ENCODE measurements around the gene MPST.

MPST gene

DNA sequence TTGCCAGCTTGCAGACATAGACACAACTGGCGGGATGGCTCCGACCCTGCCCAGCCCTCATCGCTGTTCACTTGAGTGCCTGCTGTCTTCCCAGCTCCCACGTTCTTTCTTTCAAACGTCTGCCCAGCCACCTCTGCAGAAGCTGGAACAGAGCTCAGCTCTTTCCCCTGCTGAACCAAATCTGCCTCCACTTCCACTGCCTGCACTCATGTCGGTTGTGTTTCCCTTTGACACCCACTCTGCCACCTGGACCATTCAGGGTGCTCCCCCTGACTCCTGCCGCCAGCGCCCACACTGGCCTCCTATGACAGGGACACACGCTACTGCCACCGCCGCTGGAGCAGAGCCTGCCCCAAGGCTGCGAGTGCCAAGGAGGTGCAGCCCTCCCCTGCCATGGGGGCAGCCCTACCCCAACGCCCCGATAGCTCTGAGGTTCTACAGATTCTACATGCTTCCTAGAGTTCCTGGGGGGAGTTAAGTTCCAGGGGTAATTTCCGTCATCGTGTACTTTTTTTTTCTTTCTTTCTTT, 38.2 kb upstream of the MPST start:
- TF ChIP-seq, protein P1, sequence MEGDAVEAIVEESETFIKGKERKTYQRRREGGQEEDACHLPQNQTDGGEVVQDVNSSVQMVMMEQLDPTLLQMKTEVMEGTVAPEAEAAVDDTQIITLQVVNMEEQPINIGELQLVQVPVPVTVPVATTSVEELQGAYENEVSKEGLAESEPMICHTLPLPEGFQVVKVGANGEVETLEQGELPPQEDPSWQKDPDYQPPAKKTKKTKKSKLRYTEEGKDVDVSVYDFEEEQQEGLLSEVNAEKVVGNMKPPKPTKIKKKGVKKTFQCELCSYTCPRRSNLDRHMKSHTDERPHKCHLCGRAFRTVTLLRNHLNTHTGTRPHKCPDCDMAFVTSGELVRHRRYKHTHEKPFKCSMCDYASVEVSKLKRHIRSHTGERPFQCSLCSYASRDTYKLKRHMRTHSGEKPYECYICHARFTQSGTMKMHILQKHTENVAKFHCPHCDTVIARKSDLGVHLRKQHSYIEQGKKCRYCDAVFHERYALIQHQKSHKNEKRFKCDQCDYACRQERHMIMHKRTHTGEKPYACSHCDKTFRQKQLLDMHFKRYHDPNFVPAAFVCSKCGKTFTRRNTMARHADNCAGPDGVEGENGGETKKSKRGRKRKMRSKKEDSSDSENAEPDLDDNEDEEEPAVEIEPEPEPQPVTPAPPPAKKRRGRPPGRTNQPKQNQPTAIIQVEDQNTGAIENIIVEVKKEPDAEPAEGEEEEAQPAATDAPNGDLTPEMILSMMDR (IDR thresholded peaks at IDR 0.05) = no peak

DNA sequence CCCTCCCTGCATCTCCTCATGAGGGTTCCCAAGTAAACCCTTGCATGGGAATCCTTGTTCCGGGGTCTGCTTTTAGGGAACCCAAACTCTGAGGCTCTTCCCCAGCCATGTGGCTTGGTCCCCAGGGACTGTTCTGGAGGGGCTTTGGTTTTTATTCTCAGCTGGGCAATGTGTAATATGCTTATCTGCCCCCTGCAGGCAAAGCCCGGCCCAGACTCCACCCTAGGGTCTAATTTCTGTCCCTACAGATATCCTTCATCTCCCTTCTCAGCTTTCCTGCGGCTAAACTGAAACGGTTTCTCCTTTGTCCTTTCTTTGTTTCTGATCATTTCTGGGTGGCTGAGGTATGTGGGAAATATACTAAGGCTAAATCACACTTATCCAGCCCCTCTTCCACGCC, 37.4 kb upstream of the MPST start:
- TF ChIP-seq, protein P1 (IDR thresholded peaks at IDR 0.05) = no peak

DNA sequence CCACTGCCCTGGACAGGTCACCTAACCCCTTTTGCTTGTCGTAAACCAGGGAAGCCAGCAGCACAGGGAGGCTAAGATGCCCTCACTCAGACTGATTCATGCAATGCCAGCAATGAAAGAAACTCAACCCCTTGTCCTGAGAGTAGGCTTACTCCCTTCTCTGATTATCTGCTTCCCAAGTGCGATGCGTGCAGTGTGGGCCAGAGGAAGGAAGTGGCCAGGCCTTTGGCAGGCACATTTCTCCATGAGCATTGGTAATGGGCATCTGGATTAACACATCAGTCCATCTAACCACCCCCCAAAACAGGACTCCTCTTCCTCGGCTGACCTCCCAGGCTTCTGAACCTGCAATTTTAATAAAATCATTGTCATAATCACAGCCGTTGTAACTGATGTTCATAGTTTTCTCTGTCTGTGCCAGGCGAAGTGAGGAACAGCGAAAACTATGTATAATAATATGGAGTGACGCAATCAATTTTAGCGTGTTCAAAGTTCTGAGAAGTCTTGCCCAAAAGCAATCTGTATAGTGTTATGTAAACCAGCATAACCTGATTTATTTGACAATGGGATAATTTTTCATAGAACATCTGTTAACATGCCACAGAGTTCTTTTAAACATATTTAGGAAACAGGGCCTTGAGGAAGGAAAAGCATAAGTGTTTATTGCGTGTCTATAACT, 34.2 kb upstream of the MPST start:
- TF ChIP-seq, protein P1 (IDR thresholded peaks at IDR 0.05) = no peak

DNA sequence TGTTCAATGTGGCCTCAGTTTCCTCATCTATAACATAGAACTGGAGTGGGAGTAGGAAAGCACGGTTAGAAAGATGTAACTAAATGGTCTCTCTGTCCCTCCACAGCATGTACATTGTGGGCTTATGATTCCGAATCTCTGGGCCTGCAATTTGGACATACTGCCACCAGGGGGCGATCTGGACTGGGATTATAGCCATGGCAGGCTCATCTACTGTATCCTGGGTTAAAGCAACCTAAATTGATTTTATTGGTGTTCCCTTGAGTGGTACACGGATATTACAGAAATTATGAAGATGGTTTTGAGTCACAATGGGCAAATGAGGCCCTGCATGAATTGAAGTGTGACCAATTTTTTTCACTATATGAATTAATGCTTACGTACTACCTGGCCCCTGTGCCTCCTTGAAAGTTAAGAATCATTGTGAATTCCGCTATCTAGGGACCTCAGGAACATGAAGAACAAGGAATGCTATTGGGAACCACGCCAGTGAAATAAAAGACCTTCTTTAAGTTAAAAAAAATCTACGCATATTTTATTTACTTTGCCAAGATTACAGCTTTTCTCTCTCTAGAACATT, 33.2 kb upstream of the MPST start:
- TF ChIP-seq, protein P1 (IDR thresholded peaks at IDR 0.05) = peak; percentile 86

DNA sequence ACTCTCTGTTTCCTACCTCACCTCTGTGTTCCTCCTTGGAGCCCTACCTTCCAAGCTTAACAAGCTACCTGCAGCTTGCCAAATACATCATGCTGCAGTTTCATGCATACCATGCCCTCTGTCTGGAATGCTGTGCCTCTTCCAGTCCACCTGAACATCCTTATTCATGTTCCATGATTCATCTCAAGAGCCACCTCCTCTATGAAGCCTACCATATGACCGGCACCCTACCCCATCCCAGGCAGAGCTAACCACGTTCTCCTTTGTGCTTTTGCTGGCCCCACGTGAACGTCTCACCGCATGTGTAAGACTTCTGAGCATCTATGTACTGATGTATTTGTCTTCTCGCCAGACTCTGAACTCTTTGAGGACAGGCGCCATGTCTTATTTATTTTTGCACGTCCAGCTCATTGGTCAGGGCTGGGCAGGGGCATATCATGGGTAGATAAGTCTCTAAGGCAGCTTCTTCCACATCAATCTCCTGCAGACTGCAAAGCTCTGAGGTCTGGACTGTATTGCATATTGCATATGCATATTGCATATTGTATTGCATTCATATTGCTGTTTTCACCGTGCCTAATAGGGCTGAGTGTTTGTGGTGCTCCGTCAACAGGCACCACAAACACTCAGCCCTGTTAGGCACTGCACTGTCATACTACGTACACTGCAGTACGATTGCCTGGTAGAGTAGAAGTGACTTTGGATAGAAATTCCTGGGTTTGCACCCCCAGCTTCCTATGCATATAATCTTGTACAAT, 31.3 kb upstream of the MPST start:
- TF ChIP-seq, protein P1 (IDR thresholded peaks at IDR 0.05) = no peak

DNA sequence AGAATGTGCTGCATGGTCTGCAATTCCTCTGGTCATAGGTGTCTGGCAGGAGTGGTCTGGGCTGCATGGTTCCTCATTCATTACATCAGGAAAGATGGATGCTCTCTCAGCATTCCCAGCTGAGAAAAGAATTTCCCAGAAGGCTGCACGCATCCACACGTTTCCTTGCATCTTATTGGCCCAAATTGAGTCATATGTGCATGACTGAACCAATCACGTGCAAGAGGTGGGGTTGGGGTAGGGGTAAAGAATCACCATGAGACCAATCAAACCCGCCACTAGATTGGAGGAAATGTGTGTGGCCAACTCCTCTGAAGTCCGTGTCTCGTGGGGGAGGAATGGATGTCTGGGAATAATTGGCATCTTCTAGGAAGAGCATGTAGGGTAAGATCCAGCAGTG, 29.1 kb upstream of the MPST start:
- TF ChIP-seq, protein P1 (IDR thresholded peaks at IDR 0.05) = no peak

DNA sequence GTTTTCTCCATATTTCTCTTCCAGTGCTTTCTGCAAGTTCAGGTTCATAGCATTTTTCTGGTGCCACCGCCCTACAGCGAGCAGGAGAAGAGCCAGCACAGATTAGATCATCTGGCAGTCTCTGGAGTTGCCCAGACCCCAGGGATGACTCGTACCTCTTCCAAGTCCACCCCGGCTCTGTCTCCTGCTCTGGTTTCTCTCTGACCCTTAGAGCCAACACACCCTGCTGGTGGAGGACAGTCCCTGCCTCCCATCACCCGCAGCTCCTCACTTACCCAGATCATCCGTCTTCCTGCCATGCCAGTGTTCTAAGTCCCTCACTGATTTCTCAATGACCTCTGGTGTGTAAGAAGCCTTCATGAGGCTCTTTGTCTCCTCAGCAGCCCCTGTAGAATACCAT, 28.3 kb upstream of the MPST start:
- TF ChIP-seq, protein P1 (IDR thresholded peaks at IDR 0.05) = no peak
